Cardiac fibroblast (primary cell): Measurements from ENCODE around the gene GJB1.

ENCODE experiments used
- DNase-seq, 2 donors: peaks; one replicate each; pipeline versions ENCODE4 v3.0.0 to v3.0.0-alpha.2; 2010; ENCODE audit warnings: low read depth in 2 of 2
- H3K4me3 ChIP-seq, 2 donors: replicated peaks in 1 of 2; 1 replicate in 1 of 2; 2 replicates in 1 of 2; pipeline ENCODE4 v1.5.1; 2011; ENCODE audit warnings: low read depth in 2 of 2, low read length in 2 of 2, mild to moderate bottlenecking in 2 of 2, moderate library complexity in 1 of 2
- CTCF ChIP-seq: IDR thresholded peaks from one replicate; pipeline ENCODE4 v1.5.1; 2011; ENCODE audit warnings: low read depth, mild to moderate bottlenecking, low read length, inconsistent platforms

Gene GJB1

GRCh38 chrX:71181558-71181909 lies 41.5 kb upstream of the GJB1 start:
- no peak for TF ChIP-seq CTCF
- peak; percentile 1 to 10 for DNase-seq
- peak overlapping the region; percentile 33 to 52 for H3K4me3 ChIP-seq

DNA sequence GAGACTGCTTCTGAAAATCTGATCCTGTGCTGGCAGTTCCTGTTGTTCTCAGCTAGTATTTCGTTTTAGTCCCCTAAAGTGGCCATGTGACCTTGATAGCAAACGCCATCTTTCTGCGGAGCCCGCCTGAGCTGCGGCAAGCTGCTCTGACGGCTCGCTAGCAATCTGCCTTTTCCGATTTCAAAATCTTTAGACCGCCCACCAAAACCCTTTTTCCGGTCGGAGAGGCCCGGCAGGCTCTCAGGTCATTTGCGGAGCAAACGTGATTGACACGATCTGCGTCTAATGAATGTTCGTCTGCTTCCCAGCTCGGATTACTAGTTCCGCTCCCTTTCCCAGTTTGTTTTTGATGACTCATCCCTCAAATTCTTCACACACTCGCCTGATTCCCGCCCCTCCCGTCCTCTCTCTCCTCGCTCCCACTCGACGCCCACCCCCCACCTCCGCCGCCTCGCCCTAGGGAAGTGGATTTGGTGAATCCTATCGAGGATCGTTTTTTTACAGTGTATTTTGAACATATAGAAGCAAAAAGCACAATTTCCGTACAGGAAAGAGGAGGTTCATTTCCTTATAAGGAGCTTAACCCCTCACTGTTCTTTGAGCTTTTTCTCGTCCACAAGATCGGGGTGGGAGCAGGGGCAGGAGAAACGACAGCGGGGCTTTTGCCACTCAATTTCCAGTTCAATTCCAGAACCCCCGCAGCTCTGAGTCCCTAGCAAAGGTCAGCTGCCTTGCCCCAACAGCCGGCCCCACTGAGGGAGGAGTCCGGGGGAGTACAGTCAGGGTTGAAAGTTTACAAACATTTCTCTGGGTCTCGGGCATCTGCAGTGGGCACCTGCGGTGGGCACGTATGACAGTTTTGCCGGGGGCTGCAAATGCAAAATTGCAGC lies 40.9 kb upstream of the GJB1 start:
- DNase-seq, result peak; percentile 97
- no peak for TF ChIP-seq CTCF
- H3K4me3 ChIP-seq, result peak overlapping the region; percentile 33 to 52

- peak in 1 of 2 donors; percentile 1 for DNase-seq
- no peak for TF ChIP-seq CTCF
- H3K4me3 ChIP-seq, result no peak overlapping the region
Measured at GRCh38 chrX:71182871-71183270, 40.2 kb upstream of the GJB1 start.

DNA sequence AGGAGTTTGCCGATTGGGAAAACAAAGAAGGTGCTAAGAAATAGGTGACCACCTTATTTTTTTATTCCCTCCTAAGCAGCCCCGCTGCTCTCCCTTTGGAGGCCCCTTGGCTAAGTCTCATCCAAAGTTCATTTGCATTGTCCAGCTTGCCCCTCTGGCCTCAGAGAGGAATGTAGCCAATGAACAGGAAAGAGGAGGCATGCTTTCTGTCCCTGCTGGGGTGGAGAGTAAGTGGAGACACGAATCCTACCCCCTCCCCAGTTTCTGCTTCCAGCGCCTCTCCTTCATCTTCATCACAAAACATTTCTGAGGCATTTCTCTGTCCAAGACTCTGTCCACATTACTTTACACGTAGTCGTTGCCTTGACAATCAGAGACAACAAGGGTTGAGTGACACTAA lies 39.7 kb upstream of the GJB1 start:
- no peak overlapping the region for H3K4me3 ChIP-seq
- TF ChIP-seq CTCF, result no peak
- DNase-seq, result peak in 1 of 2 donors; percentile 24

DNA sequence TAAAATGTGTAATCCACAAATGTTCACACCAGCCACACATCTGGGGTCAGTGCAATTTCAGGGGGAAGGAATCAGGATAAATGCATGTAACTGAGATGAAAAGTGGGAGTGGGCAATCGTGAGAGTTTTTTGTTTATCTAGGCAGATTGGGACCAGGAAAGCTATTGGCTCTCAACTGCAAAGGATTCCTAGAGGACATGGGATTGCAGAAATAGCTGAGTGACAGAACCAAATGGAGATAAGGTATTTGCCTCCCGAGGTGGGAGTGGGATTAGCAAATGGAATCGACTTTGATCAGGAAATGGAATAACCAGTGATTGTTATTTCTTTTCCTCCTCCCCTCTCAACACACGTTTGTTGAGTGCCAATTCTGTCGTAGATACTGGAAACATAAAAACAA lies 38.9 kb upstream of the GJB1 start:
- no peak for DNase-seq
- no peak overlapping the region for H3K4me3 ChIP-seq
- TF ChIP-seq CTCF, result no peak

- DNase-seq, result no peak
- TF ChIP-seq CTCF, result no peak
- no peak overlapping the region for H3K4me3 ChIP-seq
Measured at GRCh38 chrX:71184803-71185495, 38.1 kb upstream of the GJB1 start.
